GM18951 (cell line): ENCODE measurements around the gene TTC38.

ENCODE experiments used
- POLR2A ChIP-seq: IDR thresholded peaks from 4 replicates; pipeline ENCODE4 v1.6.1; 2011; ENCODE audit warnings: mild to moderate bottlenecking; ENCODE audit not compliant: insufficient read length, insufficient read depth; ENCODE audit errors: extremely low read depth
- in situ Hi-C: fragments of 300-500 bp; cut with MboI; formaldehyde crosslinking; loops from one replicate; pipeline ENCODE4 v1.12.0; 2022; ENCODE audit warnings: low sequenced_read_pairs, mixed read lengths, inconsistent platforms; ENCODE audit not compliant: unreplicated experiment

TTC38 gene

GRCh38 chr22:46239261-46240048 lies 28.4 kb upstream of the TTC38 start:
- in situ Hi-C loops = no loop called here
- no peak for TF ChIP-seq POLR2A

GRCh38 chr22:46240073-46240472 lies 27.7 kb upstream of the TTC38 start:
- in situ Hi-C loops = no loop called here
- TF ChIP-seq POLR2A = no peak

GRCh38 chr22:46240506-46240905 lies 27.3 kb upstream of the TTC38 start:
- TF ChIP-seq POLR2A = no peak
- in situ Hi-C loops = no loop called here

GRCh38 chr22:46240907-46241306 lies 26.9 kb upstream of the TTC38 start:
- no peak for TF ChIP-seq POLR2A
- in situ Hi-C loops = no loop called here

- in situ Hi-C loops = no loop called here
- no peak for TF ChIP-seq POLR2A
These were observed 26.3 kb upstream of the TTC38 start for GRCh38 chr22:46241396-46242007.

GRCh38 chr22:46242076-46242475 lies 25.7 kb upstream of the TTC38 start:
- in situ Hi-C loops = no loop called here

GRCh38 chr22:46244771-46245170 lies 23.0 kb upstream of the TTC38 start:
- in situ Hi-C loops = no loop called here
- TF ChIP-seq POLR2A = no peak

More at GRCh38 chr22:46242076-46242475, 25.7 kb upstream of the TTC38 start:
- no peak for TF ChIP-seq POLR2A

GRCh38 chr22:46245511-46245910 lies 22.3 kb upstream of the TTC38 start:
- in situ Hi-C loops = no loop called here
- TF ChIP-seq POLR2A = no peak

GRCh38 chr22:46246178-46246577 lies 21.6 kb upstream of the TTC38 start:
- in situ Hi-C loops = no loop called here

GRCh38 chr22:46247443-46247975 lies 20.3 kb upstream of the TTC38 start:
- TF ChIP-seq POLR2A = no peak
- in situ Hi-C loops = no loop called here

More at GRCh38 chr22:46246178-46246577, 21.6 kb upstream of the TTC38 start:
- no peak for TF ChIP-seq POLR2A

GRCh38 chr22:46250035-46250782 lies 17.6 kb upstream of the TTC38 start, which contains the start of gene CDPF1:
Gene CDPF1, minus strand, starts transcription at chr22:46250293. Its CDS starts 2,009 bp downstream, at chr22:46248284.
- in situ Hi-C loops = no loop called here

GRCh38 chr22:46250783-46251125 lies 17.1 kb upstream of the TTC38 start:
- no peak for TF ChIP-seq POLR2A
- in situ Hi-C loops = no loop called here

More at GRCh38 chr22:46250035-46250782, 17.6 kb upstream of the TTC38 start, which contains the start of gene CDPF1:
- peak; percentile 97 for TF ChIP-seq POLR2A

GRCh38 chr22:46251266-46251665 lies 16.5 kb upstream of the TTC38 start:
- no peak for TF ChIP-seq POLR2A
- in situ Hi-C loops = no loop called here
